Adipocyte (in vitro differentiated cells): Measurements from ENCODE around the gene COL2A1.

Experiments
- DNase-seq: peaks from one replicate; pipeline ENCODE4 v3.0.0-alpha.2; 2015; ENCODE audit warnings: low read depth
- H3K27me3 ChIP-seq: replicated peaks from 2 replicates; pipeline ENCODE4 v1.7.0; 2013; ENCODE audit warnings: mild to moderate bottlenecking, low read length, moderate library complexity; ENCODE audit not compliant: control insufficient read depth, insufficient read depth
- H3K36me3 ChIP-seq: 2 replicates; pipeline ENCODE4 v1.7.0; 2013; ENCODE audit warnings: low read length, mild to moderate bottlenecking, moderate library complexity; ENCODE audit not compliant: control insufficient read depth, insufficient read depth, severe bottlenecking
- H3K4me1 ChIP-seq: 2 replicates; pipeline ENCODE4 v1.7.0; 2013; ENCODE audit warnings: mild to moderate bottlenecking, low read length, moderate library complexity; ENCODE audit not compliant: control insufficient read depth, insufficient read depth
- H3K4me3 ChIP-seq: 2 replicates; pipeline ENCODE4 v1.7.0; 2013; ENCODE audit warnings: mild to moderate bottlenecking, low read length, moderate library complexity
- H3K9ac ChIP-seq: 2 replicates; pipeline ENCODE4 v1.7.0; 2013; ENCODE audit warnings: mild to moderate bottlenecking, low read length, moderate library complexity
- H3K9me3 ChIP-seq: 2 replicates; pipeline ENCODE4 v1.7.0; 2013; ENCODE audit warnings: mild to moderate bottlenecking, low read length, moderate library complexity; ENCODE audit not compliant: control insufficient read depth

COL2A1 gene

GRCh38 chr12:48040354-48040753 is 36.1 kb upstream of the COL2A1 start:
- Histone ChIP-seq H3K36me3 (peaks cover 21% of the 10 kb centered on the region), H3K9ac (no peak overlapping the region), H3K4me1 (no peaks in the 10 kb centered on the region), H3K27me3 (no peaks in the 10 kb centered on the region), H3K9me3 (no peaks in the 10 kb centered on the region), H3K4me3 (no peak overlapping the region)
- no peak for DNase-seq

DNA sequence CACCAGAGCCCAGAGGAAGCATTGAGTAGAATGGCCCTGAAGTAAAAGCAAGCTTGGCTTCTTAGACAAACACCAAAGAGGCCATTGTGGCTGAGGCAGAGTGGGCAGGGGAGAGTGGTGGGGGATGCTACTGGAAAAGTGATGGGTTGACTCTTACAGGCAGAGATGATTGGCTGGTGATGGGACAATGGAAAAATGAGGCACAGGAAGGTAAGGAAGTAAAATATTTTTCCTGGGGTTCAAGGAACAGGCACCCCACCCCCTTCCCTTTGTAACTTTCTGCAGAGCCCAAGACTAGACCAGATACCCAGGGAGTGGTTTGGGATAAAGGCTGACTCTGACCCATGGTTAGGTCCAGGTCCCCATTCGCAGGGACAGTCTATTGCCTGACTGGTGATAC is 34.9 kb upstream of the COL2A1 start:
- Histone ChIP-seq H3K9me3 (no peaks in the 10 kb centered on the region), H3K27me3 (no peaks in the 10 kb centered on the region), H3K36me3 (peaks cover 11% of the 10 kb centered on the region), H3K4me3 (no peak overlapping the region), H3K4me1 (no peaks in the 10 kb centered on the region), H3K9ac (no peak overlapping the region)
- DNase-seq: no peak

DNA sequence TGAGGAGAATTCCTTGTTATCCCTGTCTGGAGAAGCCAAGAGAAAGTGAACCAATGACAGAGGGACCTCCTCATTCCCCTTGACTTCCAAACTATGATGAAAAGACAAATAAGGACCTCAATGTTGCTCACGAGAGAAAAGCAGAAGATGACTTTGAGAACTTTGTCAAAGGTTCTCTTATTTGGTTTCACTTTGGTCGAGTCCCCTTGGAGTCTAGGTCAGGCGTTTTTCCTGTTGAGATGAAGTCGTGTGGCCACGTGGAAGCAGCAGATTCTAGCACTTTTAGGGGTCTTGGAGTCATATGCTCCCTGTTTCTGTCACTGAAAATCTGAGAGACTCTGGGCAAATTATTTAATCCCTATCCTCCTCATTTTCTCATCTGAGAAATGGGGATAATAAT is 33.8 kb upstream of the COL2A1 start:
- no peaks in the 10 kb centered on the region for H3K9me3 ChIP-seq
- peaks cover 4% of the 10 kb centered on the region for H3K36me3 ChIP-seq
- H3K4me1 ChIP-seq: no peaks in the 10 kb centered on the region
- no peak for DNase-seq
- no peak overlapping the region for H3K9ac ChIP-seq
- H3K27me3 ChIP-seq: peaks cover 3% of the 10 kb centered on the region
- no peak overlapping the region for H3K4me3 ChIP-seq

- Histone ChIP-seq H3K27me3 (peaks cover 3% of the 10 kb centered on the region), H3K36me3 (peaks cover 4% of the 10 kb centered on the region), H3K4me3 (no peak overlapping the region), H3K4me1 (no peaks in the 10 kb centered on the region), H3K9ac (no peak overlapping the region), H3K9me3 (no peaks in the 10 kb centered on the region)
- DNase-seq: peak; percentile 6
These were observed 33.1 kb upstream of the COL2A1 start for GRCh38 chr12:48037267-48037915.

GRCh38 chr12:48036818-48037217 is 32.5 kb upstream of the COL2A1 start:
- DNase-seq: no peak
- Histone ChIP-seq H3K4me1 (no peaks in the 10 kb centered on the region), H3K9ac (no peak overlapping the region), H3K27me3 (peaks cover 3% of the 10 kb centered on the region), H3K36me3 (peaks cover 3% of the 10 kb centered on the region), H3K9me3 (no peaks in the 10 kb centered on the region), H3K4me3 (no peak overlapping the region)

DNA sequence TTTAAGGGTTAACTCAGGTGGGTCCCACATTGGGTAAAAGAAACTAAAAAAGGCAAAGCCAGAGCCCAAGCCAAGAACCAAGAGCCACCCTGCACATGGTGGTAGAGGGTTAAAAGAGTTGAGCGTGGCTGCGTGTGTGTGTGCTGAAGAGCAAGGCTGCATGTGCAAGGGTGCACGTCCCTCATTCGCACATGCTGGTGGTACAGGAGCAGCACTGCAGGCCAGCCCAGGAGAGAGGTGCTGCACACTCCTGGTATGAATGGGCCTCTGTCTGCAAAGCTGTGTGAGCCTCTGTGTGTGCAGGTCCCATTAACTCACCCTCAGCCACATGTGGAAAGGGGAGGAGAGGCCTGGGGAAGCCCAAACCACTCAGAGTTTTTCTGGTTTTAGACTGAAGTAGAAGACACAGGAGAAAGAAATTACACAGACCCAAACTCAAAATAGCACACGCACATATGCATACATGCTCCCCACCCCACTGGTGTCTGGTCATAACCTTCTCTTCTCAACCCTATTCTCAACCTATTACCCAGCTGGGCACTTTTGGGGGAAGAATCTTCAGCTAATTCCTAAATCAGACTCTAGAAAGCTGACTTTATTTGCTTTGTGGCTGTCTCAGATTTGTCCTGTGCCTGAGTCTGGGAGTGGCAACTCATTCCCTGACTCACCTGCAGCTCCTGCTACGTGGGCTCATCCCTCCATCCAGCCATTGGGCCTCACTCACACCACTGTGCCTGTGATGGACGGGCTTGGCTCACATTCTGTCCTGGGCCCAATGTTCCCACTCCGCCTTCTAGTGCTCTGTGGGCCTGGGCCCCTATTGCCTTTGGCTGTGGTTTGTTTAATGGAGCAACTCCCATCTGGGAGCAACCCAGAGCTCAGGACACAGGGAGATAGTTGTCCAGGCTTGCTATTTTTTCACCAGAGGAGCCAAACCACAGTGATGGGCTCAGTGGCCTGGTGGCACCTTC is 30.8 kb upstream of the COL2A1 start:
- H3K4me3 ChIP-seq: no peak overlapping the region
- no peaks in the 10 kb centered on the region for H3K4me1 ChIP-seq
- DNase-seq: no peak
- H3K36me3 ChIP-seq: no peaks in the 10 kb centered on the region
- no peak overlapping the region for H3K9ac ChIP-seq
- no peaks in the 10 kb centered on the region for H3K9me3 ChIP-seq
- H3K27me3 ChIP-seq: peaks cover 4% of the 10 kb centered on the region

GRCh38 chr12:48033451-48033850 is 29.2 kb upstream of the COL2A1 start:
- no peak for DNase-seq
- Histone ChIP-seq H3K27me3 (peaks cover 13% of the 10 kb centered on the region), H3K36me3 (no peaks in the 10 kb centered on the region), H3K9ac (no peak overlapping the region), H3K4me3 (no peak overlapping the region), H3K4me1 (no peaks in the 10 kb centered on the region), H3K9me3 (no peaks in the 10 kb centered on the region)

GRCh38 chr12:48032597-48032996 is 28.3 kb upstream of the COL2A1 start:
- Histone ChIP-seq H3K9ac (no peak overlapping the region), H3K4me1 (no peaks in the 10 kb centered on the region), H3K36me3 (no peaks in the 10 kb centered on the region), H3K9me3 (no peaks in the 10 kb centered on the region), H3K4me3 (no peak overlapping the region), H3K27me3 (peaks cover 17% of the 10 kb centered on the region)
- no peak for DNase-seq

DNA sequence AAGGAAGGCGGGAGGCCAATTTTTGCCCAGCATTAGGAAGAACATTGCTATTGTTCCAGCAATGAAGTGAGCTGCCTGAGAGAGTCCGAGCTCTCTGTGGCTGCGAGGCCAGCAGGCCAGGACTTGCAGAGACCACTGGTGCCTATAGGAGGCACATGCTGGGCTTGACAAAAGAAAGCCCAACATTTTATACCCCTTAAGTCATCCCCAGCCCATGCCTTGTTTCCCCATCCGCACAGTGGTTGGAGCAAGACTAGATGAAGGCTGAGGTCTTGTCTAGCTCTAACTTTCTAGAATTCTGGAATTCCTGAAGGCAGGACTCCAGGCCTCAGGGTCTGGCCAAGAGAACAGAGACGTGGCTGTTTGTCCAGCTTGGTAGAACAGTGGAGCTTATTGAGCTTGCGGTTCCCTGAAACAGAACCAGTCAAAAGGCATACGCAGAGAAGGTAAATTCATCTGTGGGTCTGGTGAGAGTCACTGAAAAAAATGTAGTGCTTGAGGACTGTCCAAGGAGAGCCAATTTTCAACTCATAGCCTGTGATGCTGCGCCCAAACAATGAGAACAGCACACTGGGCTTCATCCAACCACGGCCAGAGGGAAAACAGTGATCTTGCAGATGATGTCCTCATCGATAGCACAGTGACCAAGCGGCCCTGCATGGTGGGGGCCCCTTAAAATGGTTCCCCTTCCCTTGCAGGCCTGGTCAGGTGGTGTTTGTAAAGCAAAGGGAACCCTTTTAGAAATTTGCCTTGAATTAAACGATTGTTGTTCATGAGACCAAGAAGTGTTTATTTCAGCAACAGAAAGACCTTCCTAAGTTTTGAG is 27.1 kb upstream of the COL2A1 start:
- DNase-seq: no peak
- no peaks in the 10 kb centered on the region for H3K9me3 ChIP-seq

DNA sequence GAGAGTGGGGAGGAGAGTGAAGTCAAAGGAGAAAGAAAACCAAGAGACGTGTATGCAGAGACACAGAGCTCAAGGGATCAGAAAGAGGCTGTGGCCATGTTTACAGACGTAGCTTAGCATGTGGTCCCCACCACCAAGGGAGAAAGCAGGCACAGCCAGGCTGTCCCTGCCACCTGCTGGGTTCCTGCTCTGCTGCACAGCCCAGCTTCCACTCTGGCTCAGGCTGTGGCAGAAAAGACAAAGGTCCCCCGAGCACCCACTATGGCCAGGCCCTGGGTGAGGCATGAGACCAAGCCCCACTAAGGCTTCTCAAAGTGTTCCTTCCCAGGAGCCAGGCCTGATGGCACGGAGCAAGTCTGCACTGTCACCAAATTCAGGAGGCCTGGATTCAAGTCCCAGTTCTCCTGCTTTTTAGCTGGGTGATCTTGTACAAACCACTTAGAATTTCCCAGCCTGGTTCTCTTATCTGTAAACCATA is 25.9 kb upstream of the COL2A1 start:
- peaks cover 28% of the 10 kb centered on the region for H3K27me3 ChIP-seq
- no peak for DNase-seq
- H3K9ac ChIP-seq: no peak overlapping the region
- H3K4me3 ChIP-seq: no peak overlapping the region
- H3K9me3 ChIP-seq: no peaks in the 10 kb centered on the region
- no peaks in the 10 kb centered on the region for H3K36me3 ChIP-seq
- H3K4me1 ChIP-seq: no peaks in the 10 kb centered on the region

More for the DNA sequence above, 27.1 kb upstream of the COL2A1 start:
- H3K4me3 ChIP-seq: no peak overlapping the region
- H3K36me3 ChIP-seq: no peaks in the 10 kb centered on the region
- H3K27me3 ChIP-seq: peaks cover 28% of the 10 kb centered on the region
- no peaks in the 10 kb centered on the region for H3K4me1 ChIP-seq
- H3K9ac ChIP-seq: no peak overlapping the region
